Astrocyte of the cerebellum (primary cell): ENCODE data around the gene LCORL.
"Not testable (repeated sequence)": the region's sequence is repeated elsewhere in the genome, so short reads cannot be mapped to it uniquely, and the experiment has no call there.

Experiments
- DNase-seq: peaks from one replicate; pipeline ENCODE4 v3.0.0-alpha.2; 2011; ENCODE audit warnings: low read depth
- H3K4me3 ChIP-seq: 2 replicates; pipeline ENCODE4 v1.5.1; 2011; ENCODE audit warnings: mild to moderate bottlenecking, low read depth, low read length, moderate library complexity
- CTCF ChIP-seq: IDR thresholded peaks from 2 replicates; pipeline ENCODE4 v1.5.1; 2012; ENCODE audit warnings: low read length, low read depth, moderate library complexity, mild to moderate bottlenecking; ENCODE audit errors: missing control alignments
- in situ Hi-C: cut with HindIII; loops from 2 replicates; pipeline ENCODE4 v1.10.0; 2017; ENCODE audit warnings: low sequenced_read_pairs

The LCORL gene

GRCh38 chr4:17859793-17860406, 161.7 kb downstream of the LCORL start:
- in situ Hi-C loops: no loop called here
- no peak overlapping the region for H3K4me3 ChIP-seq
- TF ChIP-seq CTCF: no peak
- no peak for DNase-seq

- no peak for TF ChIP-seq CTCF
- no peak for DNase-seq
- no peak overlapping the region for H3K4me3 ChIP-seq
- in situ Hi-C loops: no loop called here
These were observed 167.5 kb downstream of the LCORL start for GRCh38 chr4:17854036-17854435.

GRCh38 chr4:17851959-17852358, 169.6 kb downstream of the LCORL start:
- in situ Hi-C loops: no loop called here
- no peak for DNase-seq
- no peak overlapping the region for H3K4me3 ChIP-seq
- no peak for TF ChIP-seq CTCF

GRCh38 chr4:17850295-17850694, 171.3 kb downstream of the LCORL start:
- H3K4me3 ChIP-seq, DNase-seq, in situ Hi-C loops: not testable (repeated sequence)

GRCh38 chr4:17846266-17846665, 175.3 kb downstream of the LCORL start:
- in situ Hi-C loops: no loop called here
- DNase-seq: no peak

GRCh38 chr4:17823871-17824669, 197.5 kb downstream of the LCORL start:
- in situ Hi-C loops: no loop called here
- no peak for TF ChIP-seq CTCF
- no peak for DNase-seq
- no peak overlapping the region for H3K4me3 ChIP-seq

More at GRCh38 chr4:17846266-17846665, 175.3 kb downstream of the LCORL start:
- H3K4me3 ChIP-seq: no peak overlapping the region
- TF ChIP-seq CTCF: no peak

GRCh38 chr4:17817027-17817426, 204.5 kb downstream of the LCORL start:
- in situ Hi-C loops: no loop called here

More at GRCh38 chr4:17817027-17817426, 204.5 kb downstream of the LCORL start:
- no peak overlapping the region for H3K4me3 ChIP-seq
- DNase-seq: peak; percentile 75
- TF ChIP-seq CTCF: peak; percentile 48
